Body of pancreas (tissue), 4 donors: ENCODE measurements around the gene MASP2. TPM values are rescaled to one million over a fixed set of nuclear protein-coding genes. Genes with fewer than 3 reads are reported as not detected.

Experiments used
- ATAC-seq: fragments of 150-250 bp; one replicate; pipeline ENCODE4 v1.9.1; 2016
- DNase-seq, 4 donors: peaks; one replicate each; pipeline ENCODE4 v3.0.0-alpha.2; 2019
- H3K27ac ChIP-seq, 4 donors: fragments of 200-600 bp; sonication (generic); 1 replicate in 3 of 4; 2 replicates in 1 of 4; pipeline versions ENCODE4 v1.5.1 to v1.6.1; 2016 to 2019; ENCODE audit warnings: mild to moderate bottlenecking in 1 of 4, mixed read lengths in 1 of 4, moderate library complexity in 1 of 4
- H3K27me3 ChIP-seq, 2 donors: fragments of 200-600 bp; sonication (generic); one replicate each; pipeline ENCODE4 v1.6.0; 2016; ENCODE audit warnings: mild to moderate bottlenecking in 1 of 2
- H3K36me3 ChIP-seq, 2 donors: fragments of 200-600 bp; sonication (generic); replicated peaks in 1 of 2; 2 replicates each; pipeline ENCODE4 v1.5.1; 2016; ENCODE audit warnings: low read depth in 2 of 2; ENCODE audit not compliant: insufficient read depth in 1 of 2
- H3K4me1 ChIP-seq: fragments of 200-600 bp; sonication (generic); one replicate; pipeline ENCODE4 v1.6.0; 2016
- H3K4me3 ChIP-seq, 2 donors: fragments of 200-600 bp; sonication (generic); 1 replicate in 1 of 2; 2 replicates in 1 of 2; pipeline ENCODE4 v1.5.1; 2016 to 2019
- H3K9me3 ChIP-seq, 3 donors: fragments of 200-600 bp; sonication (generic); 1 replicate in 2 of 3; 2 replicates in 1 of 3; pipeline ENCODE4 v1.5.1; 2016
- CTCF ChIP-seq, 7 experiments: fragments of 450-650 bp in 4 of 7; fragments of 200-600 bp in 3 of 7; sonication (generic) in 3 of 7; IDR thresholded peaks; one replicate each; pipeline ENCODE4 v1.5.1; 2016 to 2019; ENCODE audit warnings: antibody characterized with exemption in 7 of 7
- POLR2A ChIP-seq, 3 donors: fragments of 450-650 bp; IDR thresholded peaks; one replicate each; pipeline ENCODE4 v1.6.1; 2016; ENCODE audit warnings: antibody characterized with exemption in 3 of 3, mild to moderate bottlenecking in 2 of 3
- WGBS, 2 donors: methylation state at CpG; one replicate each; pipeline ENCODE4 v1.1.5; 2017; 5-methylcytosine and 5-hydroxymethylcytosine counted together
- intact Hi-C: fragments of 100-400 bp; cut with DNase I; formaldehyde crosslinking; loops from one replicate; pipeline ENCODE4 v1.15.1; 2023
- total RNA-seq, 2 donors: library from RNA; depleted of rRNA; stranded (reverse); fragments of >200 nt; gene quantifications; one replicate each; pipeline ENCODE4 v1.1.0, GENCODE V29; 2016

MASP2 gene
- total RNA-seq, 2 donors from 2014 or later = not detected

- intact Hi-C loops = no loop called here
- Histone ChIP-seq H3K36me3 (no peaks in the 10 kb centered on the region), H3K4me1 (peaks cover 23% of the 10 kb centered on the region), H3K4me3 (no peak overlapping the region), H3K27me3 (no peaks in the 10 kb centered on the region), H3K27ac (peak overlapping the region in 3 of 4 donors; percentile 68 to 85 (median 73)), H3K9me3 (no peaks in the 10 kb centered on the region)
- ATAC-seq (no peak), DNase-seq (peak in 1 of 4 donors; percentile 23)
- 66 to 72% methylated on average over 9 of the region's 9 CpGs for WGBS, 2 donors
- TF ChIP-seq POLR2A (IDR thresholded peaks at IDR 0.05) (no peak), CTCF (IDR thresholded peaks at IDR 0.05) (no peak)
Observed at GRCh38 chr1:10980841-10981727, 66.0 kb downstream of the MASP2 start.

GRCh38 chr1:10980094-10980577 is 66.9 kb downstream of the MASP2 start:
- peak; percentile 9 to 70 (median 59) for TF ChIP-seq CTCF (IDR thresholded peaks at IDR 0.05)
- peak in 2 of 3 donors; percentile 59 to 68 for TF ChIP-seq POLR2A (IDR thresholded peaks at IDR 0.05)
- ATAC-seq = peak; percentile 94
- Histone ChIP-seq H3K4me1 (peaks cover 30% of the 10 kb centered on the region), H3K27me3 (no peaks in the 10 kb centered on the region), H3K36me3 (no peaks in the 10 kb centered on the region), H3K4me3 (no peak overlapping the region), H3K9me3 (no peaks in the 10 kb centered on the region), H3K27ac (peak overlapping the region; percentile 22 to 85 (median 70))
- intact Hi-C loops = no loop called here
- peak; percentile 90 to 96 (median 95) for DNase-seq
- WGBS, 2 donors = 3 to 6% methylated on average over 14 to 15 of the region's 15 CpGs

GRCh38 chr1:10979483-10979920 is 67.5 kb downstream of the MASP2 start:
- DNase-seq = peak; percentile 29 to 64 (median 49)

GRCh38 chr1:10978719-10979118 is 68.3 kb downstream of the MASP2 start:
- no peak for DNase-seq
- intact Hi-C loops = no loop called here
- peak overlapping the region in 1 of 4 donors; percentile 73 for H3K27ac ChIP-seq

More at GRCh38 chr1:10979483-10979920, 67.5 kb downstream of the MASP2 start:
- intact Hi-C loops = no loop called here
- WGBS, 2 donors = 46 to 61% methylated on average over 10 to 11 of the region's 13 CpGs
- peak; percentile 33 for ATAC-seq
- Histone ChIP-seq H3K36me3 (no peaks in the 10 kb centered on the region), H3K4me3 (no peak overlapping the region), H3K4me1 (peaks cover 30% of the 10 kb centered on the region), H3K27me3 (no peaks in the 10 kb centered on the region), H3K27ac (peak overlapping the region; percentile 22 to 85 (median 70)), H3K9me3 (no peaks in the 10 kb centered on the region)
- no peak for TF ChIP-seq POLR2A (IDR thresholded peaks at IDR 0.05)
- TF ChIP-seq CTCF (IDR thresholded peaks at IDR 0.05) = no peak

More at GRCh38 chr1:10978719-10979118, 68.3 kb downstream of the MASP2 start:
- no peaks in the 10 kb centered on the region for H3K9me3 ChIP-seq
- peaks cover 30% of the 10 kb centered on the region for H3K4me1 ChIP-seq
- no peak overlapping the region for H3K4me3 ChIP-seq
- ATAC-seq = no peak
- TF ChIP-seq POLR2A (IDR thresholded peaks at IDR 0.05) = no peak
- 78 to 86% methylated on average over 4 of the region's 4 CpGs for WGBS, 2 donors
- no peaks in the 10 kb centered on the region for H3K36me3 ChIP-seq
- H3K27me3 ChIP-seq = no peaks in the 10 kb centered on the region

Other genes starting within 250 kb of the MASP2 start
- 100 to 1,000 TPM; 104 to 136 TPM for gene TARDBP, start 34.6 kb downstream of the MASP2 start, total RNA-seq
- gene SRM, start 12.8 kb upstream of the MASP2 start, total RNA-seq = 100 to 1,000 TPM in 1 of 2 donors, 10 to 100 TPM in 1; 50.3 to 159 TPM
- gene EXOSC10, start 52.6 kb upstream of the MASP2 start, total RNA-seq = 10 to 100 TPM; 37.9 to 83.4 TPM
- 1 to 10 TPM; 3.6 to 4.9 TPM for gene ANGPTL7, start 142.1 kb upstream of the MASP2 start, total RNA-seq
- gene MTOR, start 215.3 kb upstream of the MASP2 start, total RNA-seq = 10 to 100 TPM; 26.2 to 28.3 TPM
- 10 to 100 TPM in 1 of 2 donors, 1 to 10 TPM in 1; 5.9 to 12.7 TPM for gene UBIAD1, start 226.0 kb upstream of the MASP2 start, total RNA-seq